HG03439 (cell line): ENCODE results near the gene FHAD1.

Experiments used
- ATAC-seq: cut with Tn5 transposase; IDR thresholded peaks from one replicate; pipeline ENCODE4 v1.9.1; 2021; ENCODE audit warnings: mild to moderate bottlenecking, moderate library complexity; ENCODE audit not compliant: unreplicated experiment

FHAD1 gene

GRCh38 chr1:15324869-15325335 lies 77.9 kb downstream of the FHAD1 start:
- ATAC-seq, result no peak

DNA sequence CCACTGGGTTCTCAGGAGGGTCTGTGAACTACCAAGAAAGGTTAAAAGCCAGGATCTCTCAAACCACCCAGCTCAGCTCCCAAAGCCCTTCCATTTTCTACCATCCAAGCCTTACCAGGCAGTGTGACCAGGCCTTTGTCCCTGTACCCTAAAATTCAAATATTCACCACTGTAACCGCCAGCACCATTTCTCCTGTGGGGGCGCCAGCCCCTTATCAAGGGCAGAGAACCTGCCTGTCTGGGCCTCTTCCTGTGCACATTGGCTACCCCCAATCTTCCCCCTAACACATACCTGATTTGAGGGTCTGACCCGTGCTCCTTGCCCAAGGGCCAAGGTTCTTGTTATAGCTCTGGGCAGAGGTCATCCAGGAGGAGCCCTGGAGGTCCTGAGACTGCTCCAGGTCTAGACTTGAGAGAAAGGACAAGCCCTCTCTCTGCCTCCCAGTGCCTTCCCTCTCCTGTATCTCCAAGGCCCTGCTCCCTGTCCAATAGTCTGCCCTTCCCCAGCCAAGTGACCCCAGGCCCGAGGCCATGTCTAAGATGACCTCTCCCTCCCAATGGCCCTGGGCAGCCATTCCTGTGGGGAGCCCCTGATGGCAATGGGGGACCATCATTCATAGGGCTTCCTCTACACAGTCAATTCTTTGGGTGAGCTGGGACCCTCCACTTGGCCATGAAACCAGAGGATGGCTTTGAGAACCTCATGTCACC lies 78.5 kb downstream of the FHAD1 start:
- ATAC-seq, result no peak

DNA sequence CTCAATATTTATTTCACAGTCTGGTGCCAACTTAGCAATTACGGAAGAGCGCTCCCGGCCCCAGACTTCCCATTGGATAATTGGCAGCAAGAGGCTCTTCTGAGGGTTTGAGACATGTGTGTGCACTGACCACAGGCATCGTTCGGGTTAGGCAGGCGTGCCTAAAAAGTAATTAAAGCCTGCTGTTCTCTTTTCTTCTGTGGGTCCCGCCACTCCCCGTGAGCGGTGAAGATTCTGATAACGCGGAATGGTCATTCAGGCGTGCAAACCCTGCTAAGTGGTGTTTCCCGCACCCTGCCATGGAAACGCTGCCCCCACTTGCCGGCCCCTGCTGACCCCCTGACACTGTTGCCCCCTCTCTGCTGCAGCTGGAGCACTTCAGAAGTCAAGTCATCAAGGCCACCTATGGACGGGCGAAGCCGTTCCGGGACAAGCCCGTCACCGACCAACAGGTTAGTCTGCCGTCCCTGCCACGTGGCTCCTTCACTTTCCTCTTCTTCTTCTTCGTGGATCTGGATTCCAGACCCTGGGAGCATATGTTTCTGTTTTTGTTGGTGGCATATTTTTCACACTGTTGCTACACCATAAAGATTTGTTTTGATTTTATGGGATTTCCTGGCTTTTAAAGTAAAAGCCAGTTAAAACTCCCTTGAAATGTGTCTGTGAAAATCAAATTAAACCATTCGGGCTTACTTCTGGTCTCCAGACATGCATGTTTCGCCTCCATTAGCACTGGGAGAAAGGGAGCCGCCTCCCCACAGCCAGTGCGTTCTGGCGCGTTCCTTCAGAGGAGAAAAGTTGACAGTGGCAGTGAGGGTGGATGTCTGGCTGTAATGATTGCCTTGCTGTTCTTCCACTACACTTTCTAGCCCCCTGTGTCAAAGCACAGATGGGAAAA lies 79.9 kb downstream of the FHAD1 start:
- no peak for ATAC-seq

DNA sequence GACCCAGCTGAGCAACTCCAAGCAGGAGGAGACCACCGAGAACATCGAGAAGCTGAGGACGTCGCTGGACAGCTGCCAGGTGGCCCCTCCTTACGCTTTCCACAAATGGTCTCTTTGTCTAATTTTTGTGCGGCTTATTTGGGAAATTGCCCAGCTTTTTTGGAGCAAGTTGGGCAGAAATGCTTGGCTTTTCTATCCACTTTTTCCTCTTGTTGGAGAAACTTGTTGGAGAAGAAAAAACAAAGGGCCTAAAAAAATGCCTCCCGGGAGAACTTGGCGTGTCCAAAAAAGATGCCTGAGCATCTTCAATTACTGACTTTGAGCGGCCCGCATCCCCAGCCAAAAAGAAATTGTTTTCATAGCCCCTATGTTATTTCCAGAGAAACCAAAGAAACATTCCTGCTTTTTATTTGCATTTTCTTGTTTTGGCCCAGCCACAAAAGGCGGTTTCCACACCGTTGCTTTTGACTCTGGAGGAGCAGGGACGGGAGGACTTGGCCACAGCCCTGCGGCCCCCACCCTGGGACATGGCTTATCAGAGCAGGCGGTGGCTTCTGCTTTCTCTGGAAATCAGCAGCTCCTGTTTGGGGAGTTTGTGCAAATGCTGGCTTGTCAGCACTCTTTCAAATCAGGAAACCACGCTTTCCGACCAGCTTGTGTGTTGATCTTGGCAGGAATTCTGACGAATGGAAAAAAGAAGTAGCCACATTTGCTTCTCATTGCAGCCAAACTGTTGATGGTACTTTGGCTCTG lies 81.5 kb downstream of the FHAD1 start:
- no peak for ATAC-seq

DNA sequence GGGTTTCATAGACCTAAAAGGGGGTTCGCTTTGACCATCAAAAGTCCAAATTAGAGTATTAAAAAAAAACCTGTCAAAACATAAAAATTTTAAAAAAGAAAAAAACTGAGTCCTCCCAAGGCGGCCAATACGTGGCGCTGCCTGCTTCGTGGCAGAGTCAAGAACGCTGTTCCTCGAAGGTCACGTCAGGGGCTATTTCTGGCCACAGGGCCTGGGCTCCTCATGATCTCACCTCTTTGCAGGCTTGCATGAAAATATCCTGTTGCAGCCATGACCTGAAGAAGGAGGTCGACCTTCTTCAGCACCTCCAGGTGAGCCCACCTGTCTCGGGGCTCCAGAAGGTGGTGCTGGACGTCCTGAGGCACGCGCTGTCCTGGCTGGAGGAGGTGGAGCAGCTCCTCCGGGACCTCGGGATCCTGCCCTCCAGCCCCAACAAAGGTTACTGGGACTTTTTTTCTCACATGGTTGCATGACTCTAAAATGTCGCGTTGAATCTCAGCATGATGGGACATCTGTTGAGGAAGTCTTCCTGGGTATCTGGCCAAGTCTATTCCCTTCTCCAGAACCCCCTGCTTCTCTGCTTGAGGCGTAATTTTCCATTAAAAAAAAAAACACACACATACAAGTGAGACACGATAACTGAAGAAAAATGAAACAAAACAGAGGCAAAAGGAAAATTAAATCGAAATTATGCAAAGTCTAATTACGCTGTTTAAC lies 82.2 kb downstream of the FHAD1 start:
- ATAC-seq, result no peak

DNA sequence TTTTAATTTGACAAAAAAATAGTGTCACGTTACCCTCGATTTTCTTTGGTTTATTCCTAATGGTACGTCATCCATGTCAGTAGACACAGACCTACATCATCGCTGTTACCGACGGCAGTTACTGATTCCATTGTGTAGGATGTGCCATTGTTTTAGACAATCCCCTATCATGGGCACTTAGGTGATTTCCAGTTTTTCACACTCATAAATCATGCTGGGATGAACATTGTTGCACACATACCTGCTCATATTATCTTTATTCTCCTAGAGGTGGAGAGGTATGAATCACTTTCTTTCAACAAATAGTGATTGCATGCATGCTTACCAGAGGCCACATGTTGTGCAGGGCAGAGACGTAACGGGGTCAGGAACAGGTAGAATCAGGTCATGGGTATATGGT lies 83.0 kb downstream of the FHAD1 start:
- no peak for ATAC-seq

GRCh38 chr1:15331180-15331579 lies 84.2 kb downstream of the FHAD1 start:
- ATAC-seq, result no peak

- no peak for ATAC-seq
These were observed 84.7 kb downstream of the FHAD1 start for GRCh38 chr1:15331734-15332133.

GRCh38 chr1:15332525-15332924 lies 85.5 kb downstream of the FHAD1 start:
- ATAC-seq, result no peak

DNA sequence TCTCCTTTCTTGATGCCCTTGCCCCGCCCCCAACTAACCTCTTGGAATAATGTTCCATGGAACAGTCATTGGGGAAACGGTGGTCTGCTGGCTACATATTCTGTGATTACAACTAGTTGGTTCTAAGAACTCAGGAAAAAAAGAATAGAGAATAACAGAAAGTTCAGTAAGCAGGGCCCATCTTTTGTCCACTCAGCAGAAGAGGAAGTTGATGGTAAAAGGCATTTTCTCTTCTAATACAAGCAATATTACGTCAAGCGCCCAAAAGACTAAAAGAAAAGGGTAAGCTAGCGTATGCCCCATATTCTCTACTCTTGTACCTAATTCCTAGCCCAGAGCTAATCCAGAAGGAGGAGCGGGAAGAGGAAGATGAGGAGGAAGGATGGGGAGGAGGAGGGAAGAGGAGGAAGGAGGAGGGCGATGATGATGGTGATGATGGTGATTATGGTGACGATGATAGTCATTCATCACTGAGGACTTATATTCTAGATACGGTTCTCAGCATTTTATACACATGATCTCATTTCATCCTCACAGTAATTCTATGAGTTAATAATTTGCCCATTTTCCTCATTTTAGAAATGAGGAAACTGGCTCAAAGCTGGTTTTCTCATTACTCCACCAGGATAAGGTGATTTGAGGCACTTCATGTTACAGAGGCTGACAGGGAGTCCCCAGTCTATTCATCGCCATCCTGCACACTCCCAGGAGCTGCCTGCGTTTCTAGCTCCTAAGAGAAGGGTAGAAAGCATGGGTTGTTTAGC lies 86.1 kb downstream of the FHAD1 start:
- ATAC-seq, result no peak

- ATAC-seq, result no peak
These were observed 88.0 kb downstream of the FHAD1 start for GRCh38 chr1:15334995-15335394.

DNA sequence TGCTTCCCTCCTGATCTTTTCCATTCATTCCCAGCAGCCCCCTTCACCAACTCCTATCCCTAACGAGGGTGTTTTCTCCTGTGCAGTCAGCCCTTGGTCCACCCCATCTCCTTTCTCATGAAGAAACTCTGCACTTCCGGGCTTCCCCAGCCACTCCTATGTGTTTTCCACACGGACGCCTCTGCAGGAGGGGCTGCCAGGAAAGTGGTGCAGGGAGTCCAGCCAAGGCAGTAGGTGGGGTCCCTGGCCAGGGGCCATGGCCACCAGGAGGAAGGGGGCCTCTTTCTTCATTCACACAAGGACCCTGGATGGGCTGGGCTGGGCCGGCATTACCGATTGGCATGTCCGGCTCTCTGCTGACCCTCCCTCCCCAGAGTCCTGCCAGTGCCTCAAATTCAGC lies 89.8 kb downstream of the FHAD1 start:
- no peak for ATAC-seq

DNA sequence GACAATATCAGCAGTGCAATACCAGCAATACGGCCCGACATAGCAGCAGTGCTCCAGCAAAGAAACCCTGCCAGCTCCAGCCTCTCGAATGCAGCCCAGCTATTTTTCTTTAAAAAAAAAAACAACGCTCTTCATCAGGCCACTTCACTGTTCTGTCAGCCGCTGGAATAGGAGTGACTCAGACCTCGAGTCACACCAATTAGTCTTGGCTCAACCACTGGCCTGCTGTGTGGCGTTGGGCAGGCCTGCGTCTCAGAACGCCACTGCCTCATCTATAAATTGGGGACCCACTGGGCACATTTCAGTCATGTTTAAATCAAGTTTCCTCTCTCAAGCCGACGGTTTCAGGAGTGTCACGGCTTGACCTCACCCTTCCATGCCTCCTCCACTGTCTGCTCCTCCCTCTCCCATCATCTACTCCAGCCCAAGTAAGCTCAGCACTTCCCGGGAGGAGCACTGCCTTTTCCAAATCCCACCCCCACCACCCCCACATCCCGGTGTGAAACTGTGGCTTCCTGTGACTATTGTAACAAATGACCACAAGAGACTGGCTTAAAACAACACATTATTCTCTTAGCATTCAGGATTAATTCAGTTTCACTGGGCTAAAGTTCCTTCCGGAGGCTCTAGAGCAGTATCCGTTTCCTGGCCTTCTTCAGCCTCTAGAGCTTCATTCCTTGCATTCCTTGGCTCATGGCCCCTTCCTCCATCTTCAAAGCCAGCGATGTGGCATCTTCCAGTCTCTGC lies 90.8 kb downstream of the FHAD1 start:
- ATAC-seq, result no peak

DNA sequence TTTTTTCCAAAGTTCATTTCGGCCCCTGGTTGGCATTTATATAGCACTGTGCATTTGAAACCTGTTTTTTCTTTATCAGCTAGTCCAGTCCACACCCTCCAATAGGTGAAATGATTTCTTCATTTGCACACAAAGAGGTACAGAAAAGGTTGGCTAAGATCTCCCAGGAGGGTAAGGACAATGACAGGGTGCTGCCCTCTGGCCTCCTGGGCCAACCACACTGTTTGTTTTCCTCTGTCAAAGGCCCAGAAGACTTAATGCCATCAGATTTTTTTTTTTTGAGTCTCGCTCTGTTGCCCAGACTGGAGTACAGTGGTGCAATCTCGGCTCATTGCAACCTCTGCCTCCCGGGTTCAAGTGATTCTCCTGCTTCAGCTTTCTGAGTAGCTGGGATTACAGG lies 92.5 kb downstream of the FHAD1 start:
- ATAC-seq, result no peak

DNA sequence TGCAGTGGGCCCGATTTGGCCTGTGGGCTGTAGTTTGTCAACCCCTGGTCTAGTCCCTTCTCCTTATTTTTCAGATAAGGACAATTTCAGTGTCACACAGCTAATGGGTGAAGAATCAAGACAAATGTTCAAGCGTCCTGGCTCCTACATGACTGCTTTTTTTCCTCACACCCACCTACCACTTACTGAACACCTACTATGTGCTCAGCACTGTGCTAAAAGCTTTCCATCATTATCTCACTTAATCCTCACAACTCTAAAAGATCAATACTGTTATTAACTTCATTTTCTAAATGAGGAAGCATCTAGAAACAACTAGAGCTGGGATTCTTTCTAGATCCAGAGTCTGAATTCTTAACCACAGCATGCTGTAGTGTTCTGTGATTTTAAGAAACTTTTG lies 94.2 kb downstream of the FHAD1 start:
- no peak for ATAC-seq

DNA sequence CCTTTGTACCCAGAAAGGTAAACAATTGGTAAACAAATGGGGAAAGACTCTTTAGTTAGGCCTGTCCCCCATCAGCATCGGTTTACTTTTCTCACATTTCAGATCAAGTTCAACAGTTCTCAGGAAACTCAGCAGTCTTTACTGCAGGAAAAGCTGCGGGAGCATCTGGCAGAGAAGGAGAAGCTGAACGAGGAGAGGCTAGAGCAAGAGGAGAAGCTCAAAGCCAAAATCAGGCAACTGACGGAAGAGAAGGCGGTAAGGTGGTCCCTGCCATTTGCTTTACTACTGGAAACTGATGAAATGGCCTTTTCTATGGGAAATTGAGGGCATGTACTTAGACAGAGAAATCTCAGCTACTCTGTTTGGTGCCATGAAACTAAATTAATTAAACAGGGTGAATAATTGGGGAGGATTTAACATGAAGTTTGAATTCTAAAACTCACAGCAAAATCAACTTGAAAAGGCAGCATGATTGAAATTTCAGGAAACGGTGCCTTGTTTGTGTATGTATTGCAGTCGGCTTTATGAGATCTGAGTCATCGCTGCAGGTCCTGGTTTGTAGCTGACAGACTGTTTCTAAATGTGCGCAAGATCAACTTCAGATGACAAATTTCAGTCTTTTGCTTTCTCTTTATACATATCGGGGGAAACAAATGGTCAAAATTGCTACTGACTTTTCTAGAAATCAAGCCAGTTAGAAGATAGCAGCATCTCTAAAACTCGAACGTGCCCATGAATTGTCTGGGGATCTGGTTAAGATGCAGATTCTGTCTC lies 94.8 kb downstream of the FHAD1 start:
- no peak for ATAC-seq

- no peak for ATAC-seq
These were observed 95.5 kb downstream of the FHAD1 start for GRCh38 chr1:15342408-15342967.

DNA sequence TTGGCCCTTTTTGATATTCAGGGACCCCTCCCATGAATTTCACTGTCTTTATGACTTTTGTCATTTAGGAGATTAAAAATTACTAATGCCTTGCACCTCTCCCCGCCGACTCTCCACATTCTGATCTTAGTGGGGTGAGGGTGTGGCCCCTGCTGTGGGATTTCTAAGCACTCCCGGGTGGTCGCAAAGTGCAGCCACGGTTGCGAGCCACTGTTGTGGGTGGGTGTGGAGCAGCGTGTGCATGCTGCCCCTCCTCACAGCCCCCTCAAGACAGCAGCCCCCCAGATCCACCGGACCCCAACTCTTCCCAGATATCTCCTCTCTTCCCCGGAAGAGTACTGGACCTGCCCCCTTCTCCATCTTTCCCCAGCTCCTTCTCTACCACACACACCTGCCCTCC lies 96.1 kb downstream of the FHAD1 start:
- ATAC-seq, result no peak
